Caco-2 (cell line): ENCODE measurements around the gene ZMYND15. TPM values are rescaled to one million over a fixed set of nuclear protein-coding genes. Genes with fewer than 3 reads are reported as not detected.

Source experiments
- BruUV-seq: library from RNA; stranded (reverse); fragments of 400-500 nt; replicated peaks from 2 replicates; lab custom pipeline; 2021; lab: Mats Ljungman, UMichigan
- CTCF ChIA-PET: fragments of 300-600 bp; sonication (Branson Sonifier 250); formaldehyde crosslinking; loops from one replicate; lab custom pipeline; 2022; ENCODE audit warnings: antibody characterized with exemption; lab: Charles Lee
- POLR2A ChIA-PET: fragments of 300-600 bp; sonication (Branson Sonifier 250); formaldehyde crosslinking; loops from one replicate; lab custom pipeline; 2022; ENCODE audit warnings: antibody characterized with exemption; lab: Charles Lee
- DNase-seq, 2 experiments: peaks; one replicate each; pipeline versions ENCODE4 v3.0.0 to v3.0.0-alpha.2; 2020 to 2022
- H3K27me3 ChIP-seq: replicated peaks from 2 replicates; pipeline ENCODE4 v1.6.0; 2011; ENCODE audit warnings: low read length; ENCODE audit not compliant: control insufficient read depth, insufficient read depth
- H3K36me3 ChIP-seq: 2 replicates; pipeline ENCODE4 v1.5.1; 2011; ENCODE audit warnings: low read length; ENCODE audit not compliant: control insufficient read depth, insufficient read depth
- H3K4me1 ChIP-seq: fragments of 250-450 bp; sonication (Bioruptor Pico); 2 replicates; pipeline ENCODE4 v1.5.1; 2020; ENCODE audit warnings: mild to moderate bottlenecking
- H3K4me3 ChIP-seq: 2 replicates; pipeline ENCODE4 v1.5.1; 2011; ENCODE audit warnings: low read depth, mild to moderate bottlenecking, control low read depth, low read length
- H3K9me3 ChIP-seq: fragments of 250-450 bp; sonication (Bioruptor Pico); 2 replicates; pipeline ENCODE4 v1.5.1; 2020; ENCODE audit warnings: mild to moderate bottlenecking, moderate library complexity
- H3K27ac Mint-ChIP-seq: one replicate; pipeline ENCODE4 v1.8.0; 2022; ENCODE audit warnings: mixed read lengths; ENCODE audit not compliant: unreplicated experiment
- H3K27me3 Mint-ChIP-seq: one replicate; pipeline ENCODE4 v1.8.0; 2022; ENCODE audit warnings: mixed read lengths; ENCODE audit not compliant: insufficient read depth, unreplicated experiment
- H3K36me3 Mint-ChIP-seq: one replicate; pipeline ENCODE4 v1.8.0; 2022; ENCODE audit warnings: mild to moderate bottlenecking, mixed read lengths; ENCODE audit not compliant: insufficient read depth, unreplicated experiment
- H3K4me1 Mint-ChIP-seq: one replicate; pipeline ENCODE4 v1.8.0; 2022; ENCODE audit warnings: low read depth, mixed read lengths; ENCODE audit not compliant: unreplicated experiment
- H3K4me3 Mint-ChIP-seq: one replicate; pipeline ENCODE4 v1.8.0; 2022; ENCODE audit warnings: mild to moderate bottlenecking, moderate library complexity, mixed read lengths; ENCODE audit not compliant: unreplicated experiment
- H3K9me3 Mint-ChIP-seq: one replicate; pipeline ENCODE4 v1.8.0; 2022; ENCODE audit warnings: mixed read lengths; ENCODE audit not compliant: unreplicated experiment
- CTCF ChIP-seq, 2 experiments: fragments of 200-600 bp in 1 of 2; IDR thresholded peaks; 1 replicate in 1 of 2; 2 replicates in 1 of 2; pipeline versions ENCODE4 v1.5.1 to v1.8.0; 2011 to 2022; ENCODE audit warnings: antibody characterized with exemption in 1 of 2, control low read depth in 1 of 2, inconsistent platforms in 1 of 2, low read depth in 1 of 2, low read length in 1 of 2, mild to moderate bottlenecking in 1 of 2, moderate library complexity in 1 of 2; ENCODE audit not compliant: insufficient read depth in 1 of 2, severe bottlenecking in 1 of 2, unreplicated experiment in 1 of 2
- intact Hi-C: fragments of 100-400 bp; cut with micrococcal nuclease; formaldehyde crosslinking; loops from one replicate; pipeline ENCODE4 v1.10.0; 2022; ENCODE audit not compliant: unreplicated experiment
- total RNA-seq: library from RNA; stranded (reverse); gene quantifications from 2 replicates; pipeline ENCODE4 v1.2.3, GENCODE V29; 2022

ZMYND15 gene
- total RNA-seq, 1 experiment from 2014 or later, result 3.5 TPM

- Histone ChIP-seq H3K9me3 (no peaks in the 10 kb centered on the region), H3K4me3 (peak overlapping the region; percentile 70), H3K36me3 (no peaks in the 10 kb centered on the region), H3K27me3 (no peaks in the 10 kb centered on the region), H3K4me1 (peaks cover 10% of the 10 kb centered on the region)
- ChIA-PET CTCF (interaction anchor here (0.6 to 4.0 kb wide), 10 partner anchors 11 to 369 kb away, joined by 3 to 31 read pairs (median 10); partner anchors contain the start of genes ARRB2, MED11, PLD2 and SPAG7), POLR2A (interaction anchor here (0.9 to 1.5 kb wide), 2 partner anchors 59 to 180 kb away, joined by 3 read pairs; no protein-coding TSS in a partner anchor)
- peak overlapping the region; percentile 90 for H3K4me3 Mint-ChIP-seq
- H3K36me3 Mint-ChIP-seq, result peaks cover 15% of the 10 kb centered on the region
- peaks cover 6% of the 10 kb centered on the region for H3K4me1 Mint-ChIP-seq
- intact Hi-C loops, result no loop called here
- H3K9me3 Mint-ChIP-seq, result no peaks in the 10 kb centered on the region
- BruUV-seq, result no TSS peak
- no peak for TF ChIP-seq CTCF (IDR thresholded peaks at IDR 0.05; ENCODE audit: insufficient read depth in 1 of 2, low read depth in 1 of 2, low read length in 1 of 2, severe bottlenecking in 1 of 2, unreplicated experiment in 1 of 2)
- no peak for DNase-seq
- H3K27ac Mint-ChIP-seq, result peak overlapping the region; percentile 86
- no peaks in the 10 kb centered on the region for H3K27me3 Mint-ChIP-seq
Measured at GRCh38 chr17:4789701-4789950, 50.0 kb downstream of the ZMYND15 start.

GRCh38 chr17:4789951-4790704, 50.5 kb downstream of the ZMYND15 start:
- Mint-ChIP-seq H3K9me3 (no peaks in the 10 kb centered on the region), H3K36me3 (peaks cover 15% of the 10 kb centered on the region), H3K27ac (peak overlapping the region; percentile 86), H3K27me3 (no peaks in the 10 kb centered on the region), H3K4me3 (peak overlapping the region; percentile 90), H3K4me1 (peaks cover 6% of the 10 kb centered on the region)
- Histone ChIP-seq H3K4me3 (peak overlapping the region; percentile 70), H3K27me3 (no peaks in the 10 kb centered on the region), H3K9me3 (no peaks in the 10 kb centered on the region), H3K36me3 (no peaks in the 10 kb centered on the region), H3K4me1 (peaks cover 10% of the 10 kb centered on the region)
- ChIA-PET POLR2A (interaction anchor here (0.5 to 1.5 kb wide), 9 partner anchors 17 to 180 kb away, joined by 3 to 7 read pairs (median 3); partner anchors contain the start of gene ARRB2), CTCF (interaction anchor here (0.6 to 4.0 kb wide), 11 partner anchors 11 to 369 kb away, joined by 3 to 31 read pairs (median 9); partner anchors contain the start of genes ARRB2, MED11, PLD2 and SPAG7)
- peak; percentile 45 to 54 for TF ChIP-seq CTCF (IDR thresholded peaks at IDR 0.05; ENCODE audit: insufficient read depth in 1 of 2, low read depth in 1 of 2, low read length in 1 of 2, severe bottlenecking in 1 of 2, unreplicated experiment in 1 of 2)
- BruUV-seq, result no TSS peak
- intact Hi-C loops, result loop anchor here (1.0 kb wide), 1 partner anchor 59 kb away; the partner anchor contains the start of gene MED11
- DNase-seq, result peak; percentile 77 to 87

- intact Hi-C loops, result loop anchor here (1.0 kb wide), 1 partner anchor 59 kb away; the partner anchor contains the start of gene MED11
- H3K4me1 Mint-ChIP-seq, result peaks cover 6% of the 10 kb centered on the region
- H3K27ac Mint-ChIP-seq, result peak overlapping the region; percentile 86
- Histone ChIP-seq H3K4me3 (peak overlapping the region; percentile 70), H3K27me3 (no peaks in the 10 kb centered on the region), H3K9me3 (no peaks in the 10 kb centered on the region), H3K4me1 (peaks cover 10% of the 10 kb centered on the region), H3K36me3 (no peaks in the 10 kb centered on the region)
- H3K4me3 Mint-ChIP-seq, result peak overlapping the region; percentile 90
- ChIA-PET POLR2A (interaction anchor here (0.5 to 1.5 kb wide), 8 partner anchors 18 to 118 kb away, joined by 3 to 7 read pairs (median 4); partner anchors contain the start of gene ARRB2), CTCF (interaction anchor here (1.5 to 4.0 kb wide), 6 partner anchors 12 to 176 kb away, joined by 6 to 31 read pairs (median 16); partner anchors contain the start of genes ARRB2, MED11, PLD2 and SPAG7)
- no peaks in the 10 kb centered on the region for H3K27me3 Mint-ChIP-seq
- no TSS peak for BruUV-seq
- DNase-seq, result no peak
- H3K9me3 Mint-ChIP-seq, result no peaks in the 10 kb centered on the region
- H3K36me3 Mint-ChIP-seq, result peaks cover 16% of the 10 kb centered on the region
- TF ChIP-seq CTCF (IDR thresholded peaks at IDR 0.05; ENCODE audit: insufficient read depth in 1 of 2, low read depth in 1 of 2, low read length in 1 of 2, severe bottlenecking in 1 of 2, unreplicated experiment in 1 of 2), result no peak
Measured at GRCh38 chr17:4790705-4791088, 51.1 kb downstream of the ZMYND15 start.
